ENCODE results near the gene AP3S1.
"Not testable (repeated sequence)": the region's sequence is repeated elsewhere in the genome, so short reads cannot be mapped to it uniquely, and the experiment has no call there.

- TF ChIP-seq CTCF (conservative IDR thresholded peaks at IDR 0.05; ENCODE audit: low read length); EZH2phosphoT487 (IDR thresholded peaks at IDR 0.05; ENCODE audit: borderline replicate concordance, low read depth, low read length): not testable (repeated sequence)
These were observed 40.7 kb downstream of the AP3S1 start for GRCh38 chr5:115882434-115882833.

Data from OCI-LY7 (cell line).